Amniotic epithelial cell (primary cell): ENCODE data around the gene KRR1.
"Not testable (repeated sequence)": the region's sequence is repeated elsewhere in the genome, so short reads cannot be mapped to it uniquely, and the experiment has no call there.

Source experiments
- DNase-seq: peaks from one replicate; pipeline ENCODE4 v3.0.0-alpha.2; 2010; ENCODE audit warnings: low read depth

The KRR1 gene

GRCh38 chr12:75477137-75477536 is 34.3 kb downstream of the KRR1 start:
- no peak for DNase-seq

DNA sequence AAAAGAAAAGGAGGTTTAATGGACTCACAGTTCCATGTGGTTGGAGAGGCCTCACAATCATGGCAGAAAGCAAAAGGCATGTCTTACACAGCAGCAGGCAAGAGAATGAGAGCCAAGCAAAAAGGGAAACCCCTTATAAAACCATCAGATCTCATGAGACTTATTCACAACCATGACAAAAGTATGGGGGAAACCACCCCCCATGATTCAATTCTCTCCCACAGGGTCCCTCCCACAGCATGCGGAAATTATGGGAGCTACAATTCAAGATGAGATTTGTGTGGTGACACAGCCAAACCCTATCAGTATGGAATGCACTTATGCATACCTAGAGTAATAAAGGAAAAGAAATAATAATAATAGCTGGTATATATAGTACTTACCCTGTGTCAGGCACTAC is 35.3 kb downstream of the KRR1 start:
- peak; percentile 34 for DNase-seq

DNA sequence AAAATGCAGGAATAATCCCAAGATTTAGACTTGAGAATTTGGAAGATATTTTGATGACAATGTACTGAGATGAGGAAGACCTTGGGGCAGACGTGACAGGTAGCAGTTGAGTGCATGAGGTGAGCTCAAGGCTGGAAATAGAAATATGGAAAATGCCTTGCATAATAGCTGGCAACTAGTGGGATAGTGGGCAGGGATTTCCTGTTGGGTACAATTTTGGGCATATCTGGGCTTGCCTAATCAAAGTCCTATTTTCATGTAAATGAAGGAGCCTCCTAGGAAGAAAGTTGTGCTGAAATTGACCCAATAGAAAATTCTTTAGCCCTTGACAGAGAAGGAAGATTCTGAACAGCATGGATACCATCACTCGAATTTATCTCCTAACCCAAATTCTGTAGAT is 37.3 kb downstream of the KRR1 start:
- DNase-seq = no peak

DNA sequence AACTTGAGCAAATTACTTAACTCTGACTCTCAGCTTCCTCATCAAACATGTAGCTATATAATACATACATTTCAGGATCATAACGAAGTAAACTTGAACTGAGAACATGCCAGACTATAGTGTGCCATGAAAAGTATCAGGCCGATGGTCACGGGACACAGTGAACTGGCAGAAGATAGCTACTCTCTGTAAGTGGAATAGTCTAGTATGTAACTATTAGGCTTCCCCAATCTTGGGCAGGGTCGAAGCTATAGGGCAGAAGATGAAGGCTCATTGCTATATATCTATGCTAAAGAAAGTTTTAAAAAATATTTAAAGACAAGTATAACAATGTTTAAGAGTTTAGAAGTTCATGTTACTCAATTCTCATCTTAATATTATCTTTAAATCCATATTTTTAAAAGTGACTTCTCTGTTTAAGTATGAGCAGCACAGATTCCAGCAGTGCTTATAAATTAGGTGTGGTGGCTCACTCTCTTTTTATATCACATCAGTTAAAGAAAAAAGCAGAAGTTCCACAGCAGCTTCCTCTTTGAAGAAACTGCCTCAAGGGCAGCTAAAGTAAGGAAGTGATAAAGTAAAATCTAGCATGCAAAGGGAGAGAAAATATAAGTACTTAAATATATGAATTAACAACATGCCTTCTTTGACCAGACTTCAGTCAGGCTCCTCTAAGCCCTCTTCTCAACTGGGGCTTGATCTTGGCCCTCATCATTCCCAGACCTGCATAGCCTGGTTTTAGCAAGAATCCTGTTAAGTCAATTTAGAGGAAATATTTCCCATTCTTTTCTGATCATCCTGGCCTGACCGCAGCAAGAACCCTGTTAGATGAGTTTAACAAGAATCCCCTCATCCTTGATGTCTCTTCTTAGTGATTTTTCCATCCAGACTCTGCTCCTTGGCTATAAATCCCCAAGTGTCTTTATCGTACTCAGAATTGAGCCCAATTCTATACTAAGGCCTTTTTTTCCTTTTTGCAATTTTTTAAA is 39.2 kb downstream of the KRR1 start:
- DNase-seq = no peak

DNA sequence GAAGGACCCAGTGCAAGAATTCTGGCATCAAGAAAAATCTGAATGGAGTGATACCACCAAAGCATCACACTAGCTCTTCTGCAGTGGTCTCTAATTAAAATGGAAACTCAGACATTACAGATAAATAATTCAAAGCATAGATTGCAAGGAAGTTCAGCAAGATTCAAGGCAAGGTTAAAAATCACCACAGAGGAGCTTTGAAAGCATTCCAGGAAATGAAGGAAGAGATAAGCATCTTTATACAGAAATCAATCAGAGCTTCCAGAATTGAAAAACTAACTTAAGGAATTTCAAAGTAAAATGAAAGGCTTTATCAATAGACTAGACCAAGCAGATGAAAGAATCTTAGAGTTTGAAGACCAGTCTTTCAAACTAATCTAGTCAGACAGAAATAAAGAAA is 51.2 kb downstream of the KRR1 start:
- DNase-seq = no peak

GRCh38 chr12:75459755-75460154 is 51.7 kb downstream of the KRR1 start:
- DNase-seq = no peak

- not testable (repeated sequence) for DNase-seq
These were observed 53.5 kb downstream of the KRR1 start for GRCh38 chr12:75457866-75458265.

DNA sequence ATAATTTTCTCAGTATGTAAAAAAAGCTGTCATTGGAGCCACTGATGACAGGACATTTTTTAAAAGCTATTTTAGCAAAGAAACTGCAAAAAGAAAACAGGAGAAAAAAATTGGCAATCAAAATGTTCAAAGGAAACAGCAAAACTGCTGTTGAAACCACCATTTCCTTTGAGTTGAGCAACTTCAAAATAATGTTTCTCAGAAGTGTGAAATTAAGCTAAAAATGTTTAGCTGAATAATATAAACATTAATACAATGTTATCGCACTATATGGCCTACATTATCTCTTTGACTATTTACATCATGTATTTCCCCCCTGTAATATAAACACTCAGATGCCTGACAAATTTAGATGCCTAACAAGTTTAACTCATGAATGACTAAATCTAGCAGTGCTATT is 54.2 kb downstream of the KRR1 start:
- no peak for DNase-seq

GRCh38 chr12:75455839-75456238 is 55.6 kb downstream of the KRR1 start:
- no peak for DNase-seq

- peak; percentile 44 for DNase-seq
These were observed 58.6 kb downstream of the KRR1 start for GRCh38 chr12:75452675-75453330.

- no peak for DNase-seq
These were observed 63.6 kb downstream of the KRR1 start for GRCh38 chr12:75447691-75448393.

- peak; percentile 17 for DNase-seq
These were observed 64.6 kb downstream of the KRR1 start for GRCh38 chr12:75446857-75447256.

GRCh38 chr12:75445137-75445507 is 66.3 kb downstream of the KRR1 start:
- DNase-seq = not testable (repeated sequence)

GRCh38 chr12:75444429-75445136 is 66.8 kb downstream of the KRR1 start:
- peak; percentile 53 for DNase-seq

GRCh38 chr12:75443709-75444108 is 67.7 kb downstream of the KRR1 start:
- DNase-seq = no peak

GRCh38 chr12:75442454-75442853 is 69.0 kb downstream of the KRR1 start:
- DNase-seq = not testable (repeated sequence)

DNA sequence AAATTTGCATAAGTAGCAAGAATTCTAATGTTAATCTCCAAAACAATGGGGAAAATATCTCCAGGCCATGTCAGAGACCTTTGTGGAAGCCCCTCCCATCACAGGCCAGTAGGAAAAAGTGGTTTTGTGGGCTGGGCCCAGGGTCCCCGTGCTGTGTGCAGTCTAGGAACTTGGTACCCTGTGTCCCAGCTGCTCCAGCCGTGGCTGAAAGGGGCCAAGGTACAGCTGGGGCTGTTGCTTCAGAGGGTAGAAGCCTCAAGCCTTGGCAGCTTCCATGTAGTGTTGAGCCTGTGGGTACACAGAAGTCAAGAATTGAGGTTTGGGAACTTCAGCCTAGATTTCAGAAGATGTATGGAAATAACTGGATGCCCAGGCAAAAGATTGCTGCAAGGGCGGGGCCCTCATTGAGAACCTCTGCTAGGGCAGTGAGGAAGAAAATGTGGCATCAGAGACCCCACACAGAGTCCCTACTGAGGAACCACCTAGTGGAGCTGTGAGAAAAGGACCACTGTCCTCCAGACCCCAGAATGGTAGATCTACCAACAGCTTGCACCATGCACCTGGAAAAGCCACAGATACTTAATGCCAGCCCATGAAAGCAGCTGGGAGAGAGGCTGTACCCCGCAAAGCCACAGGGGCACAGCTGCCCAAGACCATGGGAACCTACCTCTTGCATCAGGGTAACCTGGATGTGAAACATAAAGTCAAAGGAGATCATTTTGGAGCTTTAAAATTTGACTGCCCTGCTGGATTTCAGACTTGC is 69.5 kb downstream of the KRR1 start:
- DNase-seq = not testable (repeated sequence)
